Left lung (tissue), 10 donors: ENCODE results near the gene MANBA. TPM values are rescaled to one million over a fixed set of nuclear protein-coding genes. Genes with fewer than 3 reads are reported as not detected.
"Not testable (repeated sequence)": the region's sequence is repeated elsewhere in the genome, so short reads cannot be mapped to it uniquely, and the experiment has no call there.

ENCODE experiments used
- ATAC-seq: fragments of 200-7000 bp; cut with Tn5 transposase; one replicate; pipeline ENCODE4 v1.9.1; 2020; ENCODE audit warnings: moderate library complexity
- DNase-seq, 4 donors: peaks; one replicate each; pipeline ENCODE4 v3.0.0-alpha.2; 2013 to 2020
- H3K27ac ChIP-seq, 2 donors: fragments of 200-600 bp; sonication (generic) in 1 of 2; one replicate each; pipeline versions ENCODE4 v1.5.0 to v1.8.0; 2020 to 2021
- H3K27me3 ChIP-seq, 2 donors: fragments of 200-600 bp; sonication (generic) in 1 of 2; one replicate each; pipeline versions ENCODE4 v1.5.0 to v1.8.0; 2020 to 2021
- H3K36me3 ChIP-seq, 2 donors: fragments of 200-600 bp; sonication (generic) in 1 of 2; one replicate each; pipeline versions ENCODE4 v1.5.0 to v1.8.0; 2020 to 2021
- H3K4me1 ChIP-seq, 2 donors: fragments of 200-600 bp; one replicate each; pipeline ENCODE4 v1.8.0; 2021
- H3K4me3 ChIP-seq, 2 donors: fragments of 200-600 bp; sonication (generic) in 1 of 2; one replicate each; pipeline versions ENCODE4 v1.5.0 to v1.8.0; 2020 to 2021; ENCODE audit warnings: mild to moderate bottlenecking in 1 of 2
- H3K9me3 ChIP-seq, 2 donors: fragments of 200-600 bp; sonication (generic) in 1 of 2; one replicate each; pipeline versions ENCODE4 v1.5.0 to v1.8.0; 2020 to 2021
- intact Hi-C, 2 donors: fragments of 100-400 bp; cut with DNase I; formaldehyde crosslinking; loops; one replicate each; pipeline versions ENCODE4 v1.11.2 to v1.14.2; 2022
- polyA plus RNA-seq, 6 donors: library from polyadenylated mRNA; unstranded; fragments of 120-200 nt; gene quantifications; one replicate each; pipeline ENCODE4 v1.2.1, GENCODE V29; 2013; ENCODE audit not compliant: insufficient read length in 6 of 6
- total RNA-seq, 2 donors: library from RNA; stranded (reverse); fragmentation: NEBNext Ultra II Directional; extraction: Animal tissue kit (Norgen Biotek cat#: 25700); gene quantifications; one replicate each; pipeline ENCODE4 v1.2.1, GENCODE V29; 2021
- TF ChIP-seq, protein P1 (sequence below), 2 donors: fragments of 200-600 bp; sonication (generic) in 1 of 2; IDR thresholded peaks; one replicate each; pipeline versions ENCODE4 v1.5.0 to v1.8.0; 2021; ENCODE audit warnings: antibody characterized with exemption in 2 of 2
- donor health status: DM: no; HTN: yes; CAD: no.
- donor health status: DM: no; HTN: no; CAD: no.

MANBA gene
- total and polyA plus RNA-seq, 8 donors = 31.3 to 57.0 (median 36.4) TPM

DNA sequence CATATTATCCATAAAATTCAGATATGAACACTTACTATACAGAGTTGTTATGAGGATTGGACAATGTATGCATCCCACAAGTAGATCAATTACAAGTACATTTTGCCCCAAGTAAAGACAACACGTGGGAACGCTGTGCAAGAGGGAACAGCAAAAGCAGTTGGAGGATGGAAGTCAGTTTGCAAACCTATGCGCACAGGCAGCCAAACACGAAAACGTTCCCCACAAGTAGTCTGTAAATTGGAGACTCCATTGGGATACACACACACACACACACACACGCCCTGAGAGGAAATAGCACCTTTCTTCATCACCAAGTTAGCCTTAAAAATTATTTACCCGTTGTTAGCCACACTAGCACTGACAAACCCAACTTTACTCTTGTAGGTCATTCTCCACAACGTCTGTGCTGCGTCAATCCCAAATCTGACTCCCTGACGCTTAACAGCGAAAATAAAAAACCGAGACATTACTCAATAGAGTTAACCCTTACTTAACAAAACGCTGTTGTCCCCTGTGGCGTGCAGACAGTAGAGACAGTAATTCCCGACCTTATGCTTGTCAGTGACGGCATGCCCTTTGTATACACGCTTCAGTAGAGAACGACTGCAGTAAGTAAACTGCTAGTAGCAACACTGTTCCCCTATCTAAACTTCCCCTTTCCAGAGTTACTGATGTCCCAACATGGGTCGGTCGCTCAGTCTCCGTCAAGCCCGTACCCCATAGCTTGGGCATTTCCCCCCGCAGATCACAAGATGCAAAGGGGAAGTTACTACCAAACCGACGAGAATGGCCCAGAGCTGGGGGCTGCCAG is 730 bp downstream of the MANBA start:
- peak overlapping the region; percentile 72 to 95 for H3K4me3 ChIP-seq
- H3K36me3 ChIP-seq = no peaks in the 10 kb centered on the region
- H3K4me1 ChIP-seq = peaks cover 4 to 37% of the 10 kb centered on the region in 2 donors
- ATAC-seq = peak; percentile 64
- intact Hi-C loops = no loop called here
- no peaks in the 10 kb centered on the region for H3K9me3 ChIP-seq
- DNase-seq = peak in 2 of 4 donors; percentile 49 to 53
- peak overlapping the region; percentile 92 to 99 for H3K27ac ChIP-seq
- no peaks in the 10 kb centered on the region for H3K27me3 ChIP-seq
- TF ChIP-seq, protein P1, sequence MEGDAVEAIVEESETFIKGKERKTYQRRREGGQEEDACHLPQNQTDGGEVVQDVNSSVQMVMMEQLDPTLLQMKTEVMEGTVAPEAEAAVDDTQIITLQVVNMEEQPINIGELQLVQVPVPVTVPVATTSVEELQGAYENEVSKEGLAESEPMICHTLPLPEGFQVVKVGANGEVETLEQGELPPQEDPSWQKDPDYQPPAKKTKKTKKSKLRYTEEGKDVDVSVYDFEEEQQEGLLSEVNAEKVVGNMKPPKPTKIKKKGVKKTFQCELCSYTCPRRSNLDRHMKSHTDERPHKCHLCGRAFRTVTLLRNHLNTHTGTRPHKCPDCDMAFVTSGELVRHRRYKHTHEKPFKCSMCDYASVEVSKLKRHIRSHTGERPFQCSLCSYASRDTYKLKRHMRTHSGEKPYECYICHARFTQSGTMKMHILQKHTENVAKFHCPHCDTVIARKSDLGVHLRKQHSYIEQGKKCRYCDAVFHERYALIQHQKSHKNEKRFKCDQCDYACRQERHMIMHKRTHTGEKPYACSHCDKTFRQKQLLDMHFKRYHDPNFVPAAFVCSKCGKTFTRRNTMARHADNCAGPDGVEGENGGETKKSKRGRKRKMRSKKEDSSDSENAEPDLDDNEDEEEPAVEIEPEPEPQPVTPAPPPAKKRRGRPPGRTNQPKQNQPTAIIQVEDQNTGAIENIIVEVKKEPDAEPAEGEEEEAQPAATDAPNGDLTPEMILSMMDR (IDR thresholded peaks at IDR 0.05) = no peak

DNA sequence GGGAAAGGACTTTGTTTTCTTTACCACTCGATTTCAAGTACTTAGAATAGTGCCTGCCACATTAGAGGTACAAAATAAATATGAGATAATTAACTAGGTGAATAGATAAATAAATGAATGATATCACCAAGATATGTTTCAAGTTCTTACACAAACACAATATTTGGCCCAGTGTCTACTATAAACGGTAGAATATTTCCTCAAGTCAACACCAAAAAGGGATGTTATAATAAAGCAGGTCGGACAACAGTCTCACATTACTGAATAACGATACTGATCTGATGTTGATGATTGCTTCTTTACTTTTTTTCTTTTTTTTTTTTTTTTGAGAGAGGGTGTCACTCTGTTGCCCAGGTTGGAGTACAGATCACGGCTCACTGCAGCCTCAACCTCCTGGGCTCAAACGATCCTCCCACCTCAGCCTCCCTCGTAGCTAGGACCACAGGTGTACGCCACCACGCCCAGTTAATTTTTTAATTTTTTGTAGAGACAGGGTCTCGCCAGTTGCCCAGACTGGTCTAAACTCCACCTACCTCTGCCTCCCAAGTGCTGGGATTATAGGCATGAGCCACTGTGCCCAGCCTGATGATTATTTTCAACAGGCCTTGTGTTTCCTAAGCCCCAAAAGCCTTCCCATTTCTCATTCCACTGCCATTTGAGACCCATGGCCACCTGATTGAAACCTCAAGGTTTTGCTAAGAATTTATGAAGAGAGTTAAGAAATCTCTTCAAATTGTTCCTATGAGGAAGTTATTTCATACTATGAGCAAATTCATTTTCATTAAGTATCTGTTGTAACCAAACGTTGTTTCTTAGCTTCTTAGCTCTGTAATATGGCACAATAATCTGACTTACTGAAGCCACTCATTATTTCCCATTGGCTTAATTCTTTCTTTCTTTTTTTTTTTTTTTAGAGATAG is 2.3 kb downstream of the MANBA start:
- DNase-seq (no peak), ATAC-seq (no peak)
- peaks cover 4 to 37% of the 10 kb centered on the region in 2 donors for H3K4me1 ChIP-seq
- intact Hi-C loops = no loop called here
- H3K9me3 ChIP-seq = no peaks in the 10 kb centered on the region
- TF ChIP-seq, protein P1 (IDR thresholded peaks at IDR 0.05) = no peak
- no peaks in the 10 kb centered on the region for H3K36me3 ChIP-seq
- peak overlapping the region in 1 of 2 donors; percentile 72 for H3K4me3 ChIP-seq
- no peaks in the 10 kb centered on the region for H3K27me3 ChIP-seq
- H3K27ac ChIP-seq = peak overlapping the region in 1 of 2 donors; percentile 99

DNA sequence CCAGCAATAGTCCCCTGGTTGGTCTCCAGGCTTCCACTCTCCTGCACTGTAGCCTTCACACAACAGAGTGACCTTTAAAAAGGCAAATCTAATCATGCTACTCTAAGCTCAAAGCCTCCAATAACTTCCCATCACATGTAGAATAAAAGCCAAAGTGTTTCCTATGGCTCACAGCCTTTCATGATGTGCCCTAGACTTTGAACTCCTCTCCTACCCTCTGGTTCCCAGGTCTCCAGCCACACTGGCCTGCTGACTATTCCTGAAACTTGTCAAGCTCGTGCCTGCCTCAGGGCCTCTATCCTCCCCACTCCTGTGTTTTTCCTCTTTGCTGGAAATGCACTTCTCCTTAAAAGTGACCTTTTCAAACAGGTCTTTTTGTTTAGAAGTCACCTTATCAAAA is 3.1 kb downstream of the MANBA start:
- TF ChIP-seq, protein P1 (IDR thresholded peaks at IDR 0.05) = no peak
- H3K27ac ChIP-seq = peak overlapping the region in 1 of 2 donors; percentile 18
- H3K27me3 ChIP-seq = no peaks in the 10 kb centered on the region
- H3K36me3 ChIP-seq = no peaks in the 10 kb centered on the region
- peaks cover 4 to 38% of the 10 kb centered on the region in 2 donors for H3K4me1 ChIP-seq
- intact Hi-C loops = no loop called here
- H3K9me3 ChIP-seq = no peaks in the 10 kb centered on the region
- no peak for DNase-seq
- no peak for ATAC-seq
- no peak overlapping the region for H3K4me3 ChIP-seq

DNA sequence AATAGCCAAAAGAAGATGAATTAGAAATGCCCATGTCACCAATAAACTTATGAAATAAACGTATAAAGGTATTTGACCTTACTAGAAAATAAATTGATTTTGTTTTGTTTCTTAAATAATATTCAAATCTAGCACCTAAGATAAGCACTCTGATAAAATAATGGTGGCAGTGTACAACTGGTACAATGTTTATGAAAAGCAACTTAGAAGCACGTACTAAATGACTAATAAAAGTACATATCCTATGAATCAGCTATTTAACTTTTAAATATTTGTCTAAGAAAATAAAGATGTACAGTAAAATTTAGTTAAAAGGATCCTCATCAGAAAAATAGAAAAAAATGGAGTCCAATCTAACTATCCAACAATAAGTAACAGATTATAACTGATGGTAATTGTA is 6.7 kb downstream of the MANBA start:
- Histone ChIP-seq H3K27me3 (no peaks in the 10 kb centered on the region), H3K36me3 (no peaks in the 10 kb centered on the region), H3K4me3 (no peak overlapping the region), H3K27ac (no peak overlapping the region), H3K4me1 (peaks cover 0 to 34% of the 10 kb centered on the region in 2 donors), H3K9me3 (no peaks in the 10 kb centered on the region)
- DNase-seq = no peak
- ATAC-seq = no peak
- intact Hi-C loops = no loop called here
- TF ChIP-seq, protein P1 (IDR thresholded peaks at IDR 0.05) = no peak

DNA sequence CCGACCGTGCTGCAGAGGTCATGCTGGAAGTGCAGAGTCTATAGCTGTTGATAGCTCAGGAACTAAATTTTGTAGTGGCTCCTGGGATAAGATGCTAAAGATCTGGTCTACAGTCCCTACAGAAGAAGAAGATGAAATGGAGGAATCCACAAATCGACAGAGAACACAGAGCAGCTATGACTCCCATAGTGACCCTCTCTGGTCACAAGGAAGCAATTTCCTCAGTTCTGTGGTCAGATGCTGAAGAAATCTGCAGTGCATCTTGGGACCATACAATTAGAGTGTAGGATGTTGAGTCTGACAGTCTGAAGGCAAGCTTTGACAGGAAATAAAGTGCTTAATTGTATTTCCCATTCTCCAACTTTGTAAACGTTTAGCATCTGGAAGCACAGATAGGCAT is 8.8 kb downstream of the MANBA start:
- no peak for DNase-seq
- intact Hi-C loops = no loop called here
- TF ChIP-seq, protein P1 (IDR thresholded peaks at IDR 0.05) = no peak
- ATAC-seq = peak; percentile 42
- Histone ChIP-seq H3K4me3 (no peak overlapping the region), H3K4me1 (peaks cover 0 to 15% of the 10 kb centered on the region in 2 donors), H3K9me3 (no peaks in the 10 kb centered on the region), H3K27me3 (no peaks in the 10 kb centered on the region), H3K36me3 (no peaks in the 10 kb centered on the region), H3K27ac (peak overlapping the region in 1 of 2 donors; percentile 33)

GRCh38 chr4:102743352-102743751 is 17.4 kb downstream of the MANBA start:
- H3K27ac ChIP-seq = peak overlapping the region in 1 of 2 donors; percentile 42
- peaks cover 0 to 12% of the 10 kb centered on the region in 2 donors for H3K36me3 ChIP-seq
- H3K27me3 ChIP-seq, H3K4me3 ChIP-seq, intact Hi-C loops, H3K9me3 ChIP-seq: not testable (repeated sequence)
- DNase-seq = peak in 1 of 4 donors; percentile 67
- peaks cover 0 to 13% of the 10 kb centered on the region in 2 donors for H3K4me1 ChIP-seq
- ATAC-seq = peak; percentile 65

- peaks cover 4 to 36% of the 10 kb centered on the region in 2 donors for H3K4me1 ChIP-seq
- H3K36me3 ChIP-seq, H3K27me3 ChIP-seq, H3K4me3 ChIP-seq, H3K27ac ChIP-seq, DNase-seq, ATAC-seq, intact Hi-C loops, H3K9me3 ChIP-seq: not testable (repeated sequence)
Observed at GRCh38 chr4:102738802-102739201, 22.0 kb downstream of the MANBA start.
